GM18858 (cell line): ENCODE data around the gene MAD1L1.

ENCODE experiments used
- ATAC-seq: cut with Tn5 transposase; IDR thresholded peaks from one replicate; pipeline ENCODE4 v1.9.1; 2021; ENCODE audit not compliant: unreplicated experiment

MAD1L1 gene

DNA sequence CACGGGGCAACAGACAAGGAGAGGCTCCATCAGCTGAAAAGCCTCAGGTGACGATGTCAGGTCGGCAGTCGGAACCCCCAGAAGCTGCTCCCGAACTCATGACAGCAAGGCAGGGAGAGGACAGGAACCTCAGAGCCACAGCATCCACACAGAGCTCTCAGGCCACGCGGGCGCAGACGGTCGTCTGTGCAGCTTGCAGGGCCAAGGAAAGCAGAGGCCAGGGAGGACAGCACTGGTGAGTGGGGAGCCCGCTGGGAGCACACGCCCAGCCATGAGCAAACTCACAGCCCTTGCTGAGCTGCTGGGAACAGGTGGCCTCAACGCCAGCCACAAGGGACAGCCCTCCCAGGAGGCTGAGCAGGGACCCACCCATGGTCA lies 138.9 kb downstream of the MAD1L1 start:
- no peak for ATAC-seq

DNA sequence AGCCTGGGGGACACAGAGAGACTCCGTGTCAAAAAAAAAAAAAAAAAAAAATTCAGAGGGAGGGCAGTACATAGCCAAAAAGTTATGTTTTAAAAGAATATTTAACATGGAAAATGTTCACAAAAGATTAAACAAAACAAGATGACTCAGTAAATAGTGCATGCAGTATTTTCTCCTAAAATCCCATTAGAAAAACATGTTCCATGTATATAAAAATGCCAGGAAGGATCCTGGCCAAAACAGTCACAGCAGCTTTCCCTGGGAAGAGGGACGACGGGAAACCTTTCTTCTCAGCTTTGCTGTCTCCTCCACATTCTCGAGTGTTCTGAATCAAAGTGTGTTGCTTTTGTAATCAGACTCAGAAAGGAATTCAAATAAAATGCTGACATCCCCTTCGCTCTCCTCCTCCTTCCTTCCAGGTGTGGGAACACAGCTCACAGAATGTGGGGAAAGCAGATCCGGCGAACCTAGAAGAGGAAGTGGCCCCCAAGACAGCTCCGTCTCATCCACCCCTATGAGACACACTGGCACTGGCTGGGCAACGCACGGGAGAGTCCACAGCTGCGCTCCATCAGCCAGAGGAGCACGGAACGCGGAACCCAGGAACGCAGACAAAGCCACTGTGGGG lies 139.4 kb downstream of the MAD1L1 start:
- no peak for ATAC-seq

DNA sequence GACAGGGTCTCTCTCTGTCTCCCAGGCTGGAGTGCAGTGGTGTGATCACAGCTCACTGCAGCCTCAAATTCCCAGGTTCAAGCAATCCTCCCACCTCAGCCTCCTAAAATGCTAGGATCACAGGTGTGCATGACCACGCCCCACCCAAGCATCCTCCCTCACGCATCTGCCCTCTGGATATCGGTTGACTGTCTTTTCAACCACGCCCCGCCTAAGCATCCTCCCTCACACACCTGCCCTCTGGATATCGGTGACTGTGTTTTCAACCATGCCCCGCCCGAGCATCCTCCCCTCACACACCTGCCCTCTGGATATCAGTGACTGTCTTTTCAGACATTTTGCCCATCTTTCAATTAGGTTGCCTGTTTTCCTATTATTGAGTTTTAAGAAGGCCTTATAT lies 140.5 kb downstream of the MAD1L1 start:
- ATAC-seq, result no peak

DNA sequence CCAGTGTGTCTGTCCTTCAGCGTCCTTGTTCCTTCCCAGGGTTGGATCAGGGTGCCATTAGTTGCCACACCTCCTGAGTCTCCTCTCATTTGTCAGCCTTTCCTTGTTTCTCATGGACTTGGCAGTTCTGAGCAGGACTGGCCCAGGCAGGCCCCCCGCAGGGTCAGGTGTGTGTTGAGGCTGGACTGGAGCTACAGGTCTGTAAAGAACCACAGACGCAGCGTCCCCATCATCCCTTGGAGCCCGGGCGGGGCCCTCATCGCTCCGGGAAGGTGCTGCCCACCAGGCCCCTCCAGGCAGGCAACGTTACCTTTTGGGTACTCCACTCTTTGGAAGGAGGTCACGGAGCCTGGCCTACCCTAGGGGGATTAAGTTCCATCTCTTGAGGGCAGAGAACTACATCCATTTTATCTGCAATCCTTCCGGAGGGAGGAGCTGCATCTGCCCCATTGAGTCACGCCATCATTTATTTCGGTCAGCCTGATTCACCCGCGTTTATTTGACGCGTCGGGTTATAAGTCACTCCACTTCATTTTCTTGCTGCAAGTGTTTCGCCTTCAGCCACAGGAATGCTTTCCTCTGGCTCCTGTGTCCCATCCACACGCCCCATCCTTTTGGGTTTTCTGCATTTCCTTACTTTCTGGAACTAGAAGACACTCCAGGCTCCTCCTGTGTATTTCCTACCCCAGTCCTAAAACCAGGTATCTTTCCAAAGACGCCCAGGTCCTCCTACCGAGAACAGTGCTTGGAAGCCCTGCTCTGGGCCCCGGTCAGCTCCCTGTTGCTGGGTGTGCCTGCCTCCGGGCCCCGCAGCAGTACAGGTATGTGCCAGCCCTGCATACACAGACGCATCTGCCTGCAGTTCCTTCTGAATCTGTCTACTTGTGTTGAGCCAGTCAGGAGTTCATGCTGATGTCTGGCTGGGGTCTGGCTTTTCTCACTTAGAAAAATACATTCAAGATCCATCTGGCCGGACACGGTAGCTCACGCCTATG lies 141.9 kb downstream of the MAD1L1 start:
- no peak for ATAC-seq

DNA sequence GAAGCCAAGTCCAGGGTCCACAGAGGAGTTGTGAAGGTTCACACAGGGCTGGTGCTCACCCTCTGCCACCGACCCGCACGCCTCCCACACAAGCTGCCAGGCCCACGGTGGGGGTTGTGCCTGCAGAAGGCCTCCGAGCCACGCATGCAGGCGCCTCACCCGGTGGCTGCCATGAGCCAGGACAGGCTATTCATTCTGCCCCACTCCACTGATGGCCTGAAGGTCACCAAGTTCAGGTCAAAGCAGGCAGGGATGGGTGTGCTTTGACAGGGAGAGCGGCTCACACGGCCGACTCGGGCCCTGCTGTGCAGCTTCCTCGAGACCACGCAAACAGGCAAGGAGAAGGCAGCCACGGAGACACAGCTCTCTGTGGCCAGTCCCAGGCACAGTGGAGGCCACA lies 143.9 kb downstream of the MAD1L1 start:
- no peak for ATAC-seq

DNA sequence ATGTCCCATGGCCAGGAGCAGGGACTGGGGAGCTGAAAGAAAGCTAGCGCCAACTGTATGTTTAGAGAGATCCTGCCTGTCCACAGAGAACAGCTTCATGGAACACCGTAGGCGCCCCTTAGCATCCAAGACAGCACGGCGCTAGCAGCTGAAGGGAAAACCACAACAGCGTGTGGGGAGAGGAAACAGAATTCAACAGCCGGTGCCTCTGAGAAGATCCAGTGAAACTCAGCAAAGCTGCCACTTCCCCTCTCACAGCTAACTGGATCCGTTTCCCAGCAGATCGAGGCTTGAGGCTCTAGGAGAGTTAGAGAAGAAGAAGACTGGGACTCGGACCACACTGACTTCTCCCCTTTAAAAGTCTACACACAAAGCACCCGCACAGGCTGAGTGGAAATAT lies 145.0 kb downstream of the MAD1L1 start:
- no peak for ATAC-seq

DNA sequence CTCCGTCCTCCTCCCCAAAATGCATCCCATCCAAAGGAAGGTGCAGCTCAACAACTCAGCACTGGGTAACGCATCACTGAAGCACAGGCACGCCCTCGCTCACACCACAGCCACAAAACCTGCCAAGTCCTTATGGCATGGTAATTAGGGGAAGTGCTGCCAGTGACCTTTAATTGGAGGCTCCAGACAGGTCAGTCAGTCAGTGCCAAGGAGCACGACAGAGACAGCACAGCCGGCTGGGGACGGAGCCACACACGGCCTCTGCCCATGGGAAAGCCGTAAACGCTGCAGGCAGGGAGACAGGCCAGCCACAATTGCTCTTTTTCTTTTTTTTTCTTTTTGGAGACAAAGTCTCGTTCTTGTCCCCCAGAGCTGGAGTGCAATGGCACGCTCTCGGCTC lies 146.5 kb downstream of the MAD1L1 start:
- no peak for ATAC-seq

DNA sequence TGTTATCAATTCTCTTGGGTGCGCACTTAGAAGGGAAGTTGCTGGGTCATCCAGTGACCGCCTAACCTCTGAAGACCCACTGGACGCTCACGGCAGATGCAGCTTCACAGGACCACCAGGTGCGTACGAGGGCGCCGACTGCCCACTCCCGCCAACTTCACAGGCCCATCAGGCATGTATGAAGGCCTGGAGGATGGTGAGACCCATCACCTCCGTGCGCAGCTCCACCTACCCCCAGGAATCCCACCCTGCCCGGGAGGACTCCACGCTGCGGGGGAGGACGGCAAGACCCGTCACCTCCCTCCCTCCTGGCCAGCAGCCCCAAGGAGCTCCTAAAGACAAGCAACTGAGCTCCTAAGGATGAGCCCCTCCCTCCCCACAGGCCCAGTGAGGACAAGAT lies 146.9 kb downstream of the MAD1L1 start:
- no peak for ATAC-seq

DNA sequence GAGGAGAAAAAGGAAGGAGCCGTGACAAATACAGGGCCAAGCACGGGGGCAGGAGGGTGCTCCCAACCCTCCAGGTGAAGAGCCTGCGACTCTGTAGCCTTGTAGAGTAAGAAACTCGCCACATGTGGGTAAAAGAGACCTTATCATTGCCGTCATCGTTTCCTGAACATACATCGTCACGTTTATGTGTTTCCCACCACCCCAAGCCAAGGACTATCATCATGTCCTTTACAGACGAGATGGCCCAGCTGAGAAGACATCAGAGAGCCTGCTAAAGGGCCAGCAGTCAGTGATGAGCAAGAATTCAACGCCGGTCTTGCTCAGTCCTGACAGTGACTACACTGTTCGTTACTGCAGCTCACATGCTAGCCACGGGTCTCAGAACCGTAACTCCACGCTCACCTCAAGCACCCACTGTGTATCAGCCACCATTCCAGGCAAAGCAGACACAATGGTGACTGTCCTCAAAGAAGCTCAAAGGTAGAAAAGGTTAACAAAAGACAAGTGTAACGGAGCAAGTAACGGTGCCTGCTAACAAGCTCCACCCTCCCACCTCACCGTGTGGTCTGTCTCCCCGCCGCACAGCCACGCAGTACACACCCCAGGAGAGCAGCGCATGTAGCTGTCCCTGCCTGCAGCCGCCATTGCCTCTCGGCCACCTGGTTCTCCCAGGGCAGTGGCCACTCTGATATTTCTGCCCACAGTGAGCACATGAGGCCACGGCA lies 147.8 kb downstream of the MAD1L1 start:
- no peak for ATAC-seq

DNA sequence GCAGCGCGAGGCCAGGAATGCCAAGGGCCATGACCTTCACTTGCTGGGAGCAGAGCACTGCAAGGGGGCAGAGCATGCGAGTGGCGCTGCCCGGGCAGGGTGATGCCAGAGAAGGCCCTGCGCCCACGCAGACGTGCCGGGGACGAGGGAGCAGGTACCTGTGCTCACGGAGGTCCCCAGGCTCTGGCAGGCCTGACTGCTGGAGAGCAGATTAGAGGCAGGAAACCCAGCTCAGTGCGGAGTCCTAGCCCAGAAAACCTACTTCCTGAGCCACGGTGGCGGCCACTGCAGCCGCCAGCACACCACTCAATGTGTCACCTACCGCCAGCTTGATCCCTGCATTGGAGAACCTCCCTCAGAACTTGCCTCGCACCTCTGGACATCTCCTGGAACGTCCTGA lies 148.4 kb downstream of the MAD1L1 start:
- no peak for ATAC-seq

DNA sequence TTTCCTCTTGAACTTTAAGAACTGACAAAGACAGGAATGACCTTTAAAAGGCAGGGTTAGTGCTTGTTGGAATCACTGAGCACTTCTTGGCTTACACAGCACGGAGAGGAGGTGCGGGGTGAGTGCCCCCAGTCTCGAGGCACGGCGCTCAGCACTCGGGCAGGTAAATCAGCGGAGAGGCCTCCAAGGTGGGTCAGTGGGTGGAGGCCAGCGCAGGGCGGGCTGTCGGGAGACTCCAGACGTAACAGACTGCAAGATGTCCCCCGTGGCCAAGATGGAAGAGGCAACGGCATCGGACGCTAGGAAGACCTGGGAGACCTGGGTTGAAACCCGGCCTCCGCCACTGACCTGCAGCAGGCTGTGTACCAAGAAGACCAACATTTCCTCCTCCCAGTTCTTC lies 149.4 kb downstream of the MAD1L1 start:
- no peak for ATAC-seq

DNA sequence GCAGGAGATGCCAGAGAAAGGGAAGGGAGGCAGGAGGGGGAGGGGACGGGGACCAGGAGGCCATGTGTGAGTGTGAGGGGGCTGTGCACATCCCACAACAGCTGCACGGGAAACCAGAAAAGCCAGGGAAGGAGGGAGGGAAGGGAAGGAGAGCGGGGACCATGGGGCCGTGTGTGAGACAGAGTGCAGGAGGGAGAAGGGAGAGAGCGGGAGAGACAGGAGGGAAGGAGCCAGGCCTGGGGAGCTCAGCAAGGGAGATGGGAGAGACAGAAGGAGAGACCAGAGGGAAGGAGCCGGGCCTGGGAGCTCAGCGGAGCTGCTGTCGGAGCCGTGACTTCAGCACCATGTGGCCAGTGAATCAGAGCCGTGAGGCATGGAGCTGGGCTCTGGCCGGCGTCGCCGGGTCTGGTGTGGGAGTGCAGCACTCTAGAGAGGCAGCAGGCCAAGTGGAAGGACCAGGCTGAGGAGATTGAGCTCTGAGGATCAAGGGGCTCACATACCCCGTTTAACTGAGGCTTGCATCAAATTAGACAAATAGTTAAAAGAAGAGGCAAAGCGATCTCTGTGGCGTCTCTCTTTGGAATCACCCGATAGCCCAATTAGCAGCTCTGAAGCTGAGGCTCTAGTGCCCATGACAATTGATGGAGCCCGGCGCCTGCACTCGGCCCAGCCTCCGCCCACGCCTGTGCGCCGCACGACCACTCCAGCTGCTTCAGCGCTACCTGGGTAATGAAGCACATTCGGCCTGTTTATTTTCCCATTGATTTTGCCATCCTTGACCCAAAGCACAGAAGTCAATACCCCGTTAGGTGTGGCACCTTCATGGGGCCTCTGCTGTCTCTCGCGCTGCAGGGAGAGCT lies 150.4 kb downstream of the MAD1L1 start:
- no peak for ATAC-seq

DNA sequence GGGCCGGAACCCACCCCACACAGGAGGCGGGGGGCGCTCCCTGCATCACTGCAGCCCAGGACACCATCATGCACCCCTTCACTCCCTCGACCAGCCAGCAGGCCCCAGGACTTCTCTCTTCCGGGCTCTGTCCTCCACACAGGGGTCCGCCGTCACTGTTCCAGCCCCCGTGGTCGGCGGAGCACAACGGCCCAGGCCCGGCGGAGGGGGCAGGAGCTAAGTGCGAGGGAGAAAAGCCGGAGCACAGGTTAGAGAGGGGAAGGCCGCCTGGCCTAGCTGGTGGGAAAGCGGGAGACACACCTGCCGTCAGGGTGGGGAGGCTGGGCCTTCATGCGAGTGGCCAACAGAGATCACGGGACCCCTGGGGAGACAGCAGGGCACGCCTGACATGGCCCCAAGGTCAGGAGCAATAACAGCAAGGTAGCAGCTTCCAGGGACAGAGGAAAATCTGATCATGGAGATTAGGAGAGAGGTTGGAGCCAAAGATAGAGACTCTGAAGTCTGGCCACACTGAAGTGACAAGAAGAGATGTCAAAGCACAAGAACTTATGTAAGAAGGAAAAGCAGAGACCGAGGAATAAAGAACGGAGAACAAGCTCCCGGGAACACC lies 151.1 kb downstream of the MAD1L1 start:
- no peak for ATAC-seq

DNA sequence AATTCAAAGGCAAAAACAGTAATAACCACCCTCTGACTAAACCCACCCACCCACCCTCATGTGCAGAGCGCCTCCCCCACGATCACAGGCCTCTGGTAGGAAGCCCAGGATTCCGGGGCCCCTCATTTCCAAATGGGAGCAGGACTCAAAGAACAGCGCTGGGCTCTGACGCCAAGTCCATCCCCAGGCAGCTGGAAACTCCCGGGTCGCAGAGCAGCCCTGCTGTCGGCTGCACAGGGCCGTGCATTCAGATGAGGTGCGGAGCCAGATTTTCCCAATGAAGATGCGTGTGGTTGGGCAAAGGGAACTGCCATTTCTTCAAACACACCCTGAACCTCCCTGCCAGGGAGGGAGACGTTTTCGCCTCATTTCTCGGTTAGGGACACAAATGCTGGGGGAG lies 152.3 kb downstream of the MAD1L1 start:
- ATAC-seq, result no peak

DNA sequence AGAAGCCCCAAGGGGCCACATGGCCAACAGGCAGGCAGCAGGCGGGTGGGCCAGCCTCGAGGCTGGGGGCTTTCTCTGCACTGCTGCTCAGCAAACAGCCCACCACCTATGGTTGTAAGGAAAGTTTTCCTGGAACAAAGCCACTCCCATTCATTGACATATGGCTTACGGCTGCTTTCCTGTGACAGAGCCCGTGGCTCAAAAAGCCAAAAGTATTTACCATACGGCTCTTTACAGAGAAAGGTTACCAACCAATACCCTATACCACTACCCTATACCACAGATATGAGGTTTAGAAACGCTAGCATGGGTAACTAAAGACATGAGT lies 152.7 kb downstream of the MAD1L1 start:
- ATAC-seq, result no peak

DNA sequence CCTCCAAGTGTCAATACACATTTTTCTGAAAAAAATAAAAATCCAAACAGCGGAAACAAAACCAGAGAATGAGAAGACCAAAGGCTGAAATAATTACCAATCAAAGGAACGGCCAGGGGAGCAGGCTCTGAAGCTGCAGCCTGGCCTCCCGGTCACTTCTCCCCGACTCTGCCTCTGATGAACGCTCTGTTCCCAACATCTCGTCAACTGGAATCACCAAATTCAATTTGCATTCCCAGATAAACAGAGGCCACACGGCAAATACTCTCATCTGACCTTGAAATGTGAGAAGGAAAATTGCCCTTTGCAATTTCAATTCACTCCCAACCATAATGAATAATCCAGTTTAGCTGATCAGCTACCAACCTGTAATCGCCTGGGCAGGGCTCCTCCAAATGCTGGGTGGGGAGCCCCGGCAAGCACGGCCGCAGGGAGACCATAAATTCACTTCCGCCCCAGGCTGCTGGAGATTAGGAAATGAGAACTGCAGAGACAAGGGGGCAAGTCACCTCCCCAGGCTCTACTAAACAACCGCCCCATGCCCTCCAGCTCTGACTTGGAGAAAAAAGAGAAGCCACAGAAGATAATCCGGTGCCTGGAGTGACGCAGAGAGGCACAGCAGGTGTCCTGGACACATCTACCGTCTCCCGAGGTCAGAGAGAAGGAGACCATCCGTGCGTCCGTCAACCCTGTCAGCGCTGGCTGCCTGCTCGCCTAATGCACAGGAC lies 153.2 kb downstream of the MAD1L1 start:
- no peak for ATAC-seq

DNA sequence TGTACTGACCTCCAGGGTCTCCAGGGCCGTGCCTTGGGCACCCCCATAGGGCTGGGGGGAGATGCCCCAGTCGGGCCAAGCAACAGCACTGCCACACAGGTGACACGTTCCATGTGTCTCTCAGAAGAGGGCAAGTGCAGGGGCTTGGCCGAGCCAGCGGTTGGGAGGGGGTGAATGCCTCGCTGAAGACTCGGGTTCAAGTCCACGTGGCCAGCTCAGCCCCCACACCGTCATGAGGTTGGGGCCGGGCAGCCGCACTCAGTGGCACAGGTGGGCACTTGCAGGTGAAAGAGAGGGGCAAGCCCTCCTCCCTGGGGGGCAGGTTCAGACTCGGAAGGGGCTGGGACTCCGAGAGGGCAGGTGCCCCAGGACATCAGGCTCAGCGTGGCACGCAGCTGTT lies 153.8 kb downstream of the MAD1L1 start:
- no peak for ATAC-seq

DNA sequence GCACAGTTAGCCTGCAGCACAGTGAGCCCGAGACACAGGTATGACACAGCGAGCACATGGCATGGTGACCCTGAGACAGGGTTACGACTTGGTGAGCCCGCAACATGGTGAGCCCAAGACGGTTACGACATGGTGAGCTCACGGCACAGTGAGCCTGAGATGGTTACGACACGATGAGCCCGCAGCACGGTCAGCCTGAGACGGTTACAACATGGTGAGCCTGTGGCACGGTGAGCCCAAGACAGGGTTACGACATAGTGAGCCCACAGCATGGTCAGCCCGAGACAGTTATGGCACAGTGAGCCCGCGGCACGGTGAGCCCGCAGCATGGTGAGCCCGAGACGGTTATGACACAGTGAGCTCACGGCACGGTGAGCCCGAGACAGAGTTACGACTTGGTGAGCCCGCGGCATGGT lies 156.1 kb downstream of the MAD1L1 start:
- ATAC-seq, result no peak

DNA sequence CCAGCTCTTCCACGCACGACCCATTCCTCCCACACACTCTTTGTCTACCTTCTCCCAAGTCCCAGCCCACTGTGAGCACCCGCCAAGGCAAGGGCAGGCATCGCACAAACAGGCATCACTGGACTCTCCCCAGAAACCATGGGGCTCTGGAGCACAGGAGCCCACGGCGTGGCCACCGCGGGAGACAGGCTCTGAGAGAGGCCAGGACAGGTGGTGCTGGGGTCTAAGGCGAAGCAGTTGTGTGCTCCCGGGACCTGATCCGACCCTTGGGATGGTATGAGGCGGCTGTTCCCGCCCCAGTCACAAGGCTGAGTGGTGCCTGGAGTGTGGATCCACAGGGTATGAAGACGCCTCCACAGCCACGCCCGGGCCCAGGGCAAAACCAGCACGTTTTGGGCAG lies 156.9 kb downstream of the MAD1L1 start:
- no peak for ATAC-seq

DNA sequence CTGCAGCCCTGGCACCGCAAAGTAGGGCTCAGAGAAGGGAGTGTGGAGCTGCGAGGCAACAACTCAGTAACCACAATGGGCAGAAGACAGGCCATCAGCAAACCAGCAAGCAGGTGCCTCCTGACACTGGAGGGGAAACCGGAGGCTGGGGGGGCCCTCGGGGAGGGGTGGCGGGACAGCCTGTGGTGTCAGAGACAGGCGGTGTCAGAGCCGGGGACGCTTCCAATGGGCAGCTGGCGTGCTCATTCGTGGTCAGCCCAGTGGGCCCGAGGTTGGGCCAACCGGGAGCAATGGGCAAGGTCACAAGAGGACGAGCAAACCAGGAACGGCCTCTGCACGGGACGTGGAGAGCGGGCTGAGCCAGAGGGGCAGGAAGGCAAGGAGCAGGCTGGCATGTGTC lies 158.1 kb downstream of the MAD1L1 start:
- ATAC-seq, result no peak
